SU-DHL-6 (cell line): ENCODE results near the gene TEKT1.

Source experiments
- EZH2phosphoT487 ChIP-seq: fragments of 200-600 bp; sonication (generic), shearing (Covaris generic); conservative IDR thresholded peaks from 2 replicates; pipeline ENCODE4 v1.6.1; 2018; ENCODE audit warnings: mild to moderate bottlenecking, antibody characterized with exemption, low read length, moderate library complexity, mixed read lengths
- TF ChIP-seq, protein P1 (sequence below): fragments of 200-600 bp; sonication (generic); IDR thresholded peaks from one replicate; pipeline ENCODE4 v1.5.1; 2017; ENCODE audit warnings: antibody characterized with exemption, mild to moderate bottlenecking, low read length, moderate library complexity; ENCODE audit not compliant: insufficient read depth, poor library complexity, severe bottlenecking

DNA sequence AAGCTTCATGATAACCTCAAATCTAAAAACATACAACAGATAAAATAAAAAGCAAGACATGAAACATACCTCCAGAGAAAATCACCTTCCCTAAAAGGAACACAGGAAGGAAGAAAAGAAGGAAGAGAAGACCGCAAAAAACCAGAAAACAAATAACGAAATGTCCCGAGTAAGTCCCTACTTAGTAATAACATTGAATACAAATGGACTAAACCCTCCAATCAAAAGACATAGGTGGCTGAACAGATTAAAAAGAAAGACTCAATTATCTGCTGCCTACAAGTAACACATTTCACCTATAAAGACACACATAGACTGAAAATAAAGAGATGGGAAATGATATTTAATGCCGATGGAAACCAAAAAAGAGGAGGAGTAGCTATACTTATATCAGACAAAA is 49.3 kb downstream of the TEKT1 start:
- TF ChIP-seq, protein P1, sequence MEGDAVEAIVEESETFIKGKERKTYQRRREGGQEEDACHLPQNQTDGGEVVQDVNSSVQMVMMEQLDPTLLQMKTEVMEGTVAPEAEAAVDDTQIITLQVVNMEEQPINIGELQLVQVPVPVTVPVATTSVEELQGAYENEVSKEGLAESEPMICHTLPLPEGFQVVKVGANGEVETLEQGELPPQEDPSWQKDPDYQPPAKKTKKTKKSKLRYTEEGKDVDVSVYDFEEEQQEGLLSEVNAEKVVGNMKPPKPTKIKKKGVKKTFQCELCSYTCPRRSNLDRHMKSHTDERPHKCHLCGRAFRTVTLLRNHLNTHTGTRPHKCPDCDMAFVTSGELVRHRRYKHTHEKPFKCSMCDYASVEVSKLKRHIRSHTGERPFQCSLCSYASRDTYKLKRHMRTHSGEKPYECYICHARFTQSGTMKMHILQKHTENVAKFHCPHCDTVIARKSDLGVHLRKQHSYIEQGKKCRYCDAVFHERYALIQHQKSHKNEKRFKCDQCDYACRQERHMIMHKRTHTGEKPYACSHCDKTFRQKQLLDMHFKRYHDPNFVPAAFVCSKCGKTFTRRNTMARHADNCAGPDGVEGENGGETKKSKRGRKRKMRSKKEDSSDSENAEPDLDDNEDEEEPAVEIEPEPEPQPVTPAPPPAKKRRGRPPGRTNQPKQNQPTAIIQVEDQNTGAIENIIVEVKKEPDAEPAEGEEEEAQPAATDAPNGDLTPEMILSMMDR = no peak
- TF ChIP-seq EZH2phosphoT487 = no peak
